Panc1 (cell line): Measurements from ENCODE around the gene GPR37L1. TPM values are rescaled to one million over a fixed set of nuclear protein-coding genes. Genes with fewer than 3 reads are reported as not detected.
"Not testable (repeated sequence)": the region's sequence is repeated elsewhere in the genome, so short reads cannot be mapped to it uniquely, and the experiment has no call there.

Source experiments
- ATAC-seq: fragments of 200-7000 bp; cut with Tn5 transposase; 2 replicates; pipeline ENCODE4 v1.9.1; 2020; ENCODE audit warnings: mild to moderate bottlenecking, moderate library complexity
- BruUV-seq: library from RNA; stranded (reverse); fragments of 400-500 nt; replicated peaks from 2 replicates; lab custom pipeline; 2021; lab: Mats Ljungman, UMichigan
- CTCF ChIA-PET: fragments of 300-600 bp; sonication (Branson Sonifier 250); formaldehyde crosslinking; loops from one replicate; lab custom pipeline; 2022; ENCODE audit warnings: antibody characterized with exemption; lab: Charles Lee
- POLR2A ChIA-PET: fragments of 300-600 bp; sonication (Branson Sonifier 250); formaldehyde crosslinking; loops from one replicate; lab custom pipeline; 2022; ENCODE audit warnings: antibody characterized with exemption; lab: Charles Lee
- DNase-seq: peaks from one replicate; pipeline ENCODE4 v3.0.0-alpha.2; 2010; ENCODE audit warnings: low read depth, low spot score
- H3K27ac ChIP-seq: 2 replicates; pipeline ENCODE4 v1.5.1; 2011; ENCODE audit warnings: mild to moderate bottlenecking, low read length, inconsistent platforms
- H3K27me3 ChIP-seq: fragments of 200-500 bp; sonication (Bioruptor generic); 2 replicates; pipeline ENCODE4 v1.6.0; 2014; ENCODE audit warnings: low read length, inconsistent platforms; ENCODE audit not compliant: control insufficient read depth, insufficient read depth
- H3K36me3 ChIP-seq: fragments of 200-500 bp; sonication (Bioruptor generic); 2 replicates; pipeline ENCODE4 v1.5.1; 2014; ENCODE audit warnings: inconsistent platforms, mild to moderate bottlenecking, low read length, moderate library complexity; ENCODE audit not compliant: control insufficient read depth, insufficient read depth
- H3K4me1 ChIP-seq: 2 replicates; pipeline ENCODE4 v1.5.1; 2011; ENCODE audit warnings: inconsistent platforms, mild to moderate bottlenecking, low read length, moderate library complexity; ENCODE audit not compliant: control insufficient read depth, insufficient read depth
- H3K4me3 ChIP-seq, 2 experiments: 2 replicates each; pipeline ENCODE4 v1.5.1; 2011 to 2012; ENCODE audit warnings: low read depth in 2 of 2, low read length in 2 of 2, mild to moderate bottlenecking in 2 of 2, inconsistent platforms in 1 of 2, moderate library complexity in 1 of 2
- H3K9me3 ChIP-seq: fragments of 200-500 bp; sonication (Bioruptor generic); 2 replicates; pipeline ENCODE4 v1.5.1; 2014; ENCODE audit warnings: low read depth, mild to moderate bottlenecking, inconsistent platforms, low read length, moderate library complexity; ENCODE audit not compliant: control insufficient read depth, insufficient read depth
- CTCF ChIP-seq: fragments of 450-650 bp; IDR thresholded peaks from 2 replicates; pipeline ENCODE4 v1.5.1; 2017; ENCODE audit warnings: mild to moderate bottlenecking
- POLR2AphosphoS5 ChIP-seq: IDR thresholded peaks from 2 replicates; pipeline ENCODE4 v1.6.1; 2012; ENCODE audit warnings: mild to moderate bottlenecking, low read depth, low read length, moderate library complexity
- REST ChIP-seq, 2 experiments: IDR thresholded peaks; 2 replicates each; pipeline ENCODE4 v1.6.1; 2011 to 2012; ENCODE audit warnings: low read depth in 2 of 2, control low read depth in 1 of 2, low read length in 1 of 2, mild to moderate bottlenecking in 1 of 2, moderate library complexity in 1 of 2; ENCODE audit not compliant: insufficient read depth in 1 of 2
- SIN3A ChIP-seq: IDR thresholded peaks from 2 replicates; pipeline ENCODE4 v1.6.1; 2012; ENCODE audit warnings: low read depth, mild to moderate bottlenecking, low read length, moderate library complexity, borderline replicate concordance; ENCODE audit not compliant: insufficient read depth
- TCF7L2 ChIP-seq: IDR thresholded peaks from 2 replicates; pipeline ENCODE4 v1.6.1; 2011; ENCODE audit warnings: mild to moderate bottlenecking, low read depth, low read length, inconsistent platforms
- in situ Hi-C: cut with HindIII; loops from 2 replicates; pipeline ENCODE4 v1.10.0; 2016; ENCODE audit warnings: low sequenced_read_pairs, low pct_unique_long_range_greater_than_20kb
- intact Hi-C: fragments of 100-400 bp; cut with micrococcal nuclease; formaldehyde crosslinking; loops from one replicate; pipeline ENCODE4 v1.10.0; 2022; ENCODE audit not compliant: unreplicated experiment
- total RNA-seq: library from RNA; stranded (reverse); gene quantifications from one replicate; pipeline ENCODE4 v1.2.1, GENCODE V29; 2021; ENCODE audit not compliant: unreplicated experiment

The GPR37L1 gene
- total RNA-seq, 1 experiment from 2014 or later, result 0.44 TPM

- no peak overlapping the region; the same call in 1 of the 2 replicates for H3K27ac ChIP-seq
- DNase-seq (peak; percentile 42), ATAC-seq (peak; percentile 93)
- ChIA-PET POLR2A (no interaction called here), CTCF (interaction anchor here (0.5 to 1.5 kb wide), 6 partner anchors 12 to 257 kb away, joined by 3 to 7 read pairs (median 4); partner anchors contain the start of gene GPR37L1)
- H3K36me3 ChIP-seq, result peaks cover 6% of the 10 kb centered on the region
- no peak for TF ChIP-seq SIN3A
- TF ChIP-seq CTCF, result peak; percentile 94
- TF ChIP-seq POLR2AphosphoS5, result no peak
- TF ChIP-seq REST (IDR thresholded peaks at IDR 0.05; ENCODE audit: insufficient read depth in 1 of 2, low read depth in 2 of 2, low read length in 1 of 2), result no peak
- no TSS peak for BruUV-seq
- H3K4me3 ChIP-seq, result no peak overlapping the region
- no peaks in the 10 kb centered on the region for H3K9me3 ChIP-seq
- intact Hi-C loops, result no loop called here
- in situ Hi-C loops, result no loop called here
- H3K27me3 ChIP-seq, result no peaks in the 10 kb centered on the region
- peaks cover 2% of the 10 kb centered on the region; the same call in 1 of the 2 replicates for H3K4me1 ChIP-seq
These were observed 12.6 kb downstream of the GPR37L1 start for GRCh38 chr1:202135221-202135721.

GRCh38 chr1:202140833-202141232 is 18.1 kb downstream of the GPR37L1 start:
- H3K27me3 ChIP-seq, result no peaks in the 10 kb centered on the region
- intact Hi-C loops, result no loop called here
- TSS peak; percentile 44 for BruUV-seq
- ChIA-PET CTCF (no interaction called here), POLR2A (no interaction called here)
- no peak for TF ChIP-seq CTCF
- TF ChIP-seq REST (IDR thresholded peaks at IDR 0.05; ENCODE audit: insufficient read depth in 1 of 2, low read depth in 2 of 2, low read length in 1 of 2), result no peak
- TF ChIP-seq POLR2AphosphoS5, result no peak
- no peak for TF ChIP-seq SIN3A
- TF ChIP-seq TCF7L2, result no peak
- H3K4me3 ChIP-seq, result no peak overlapping the region
- H3K36me3 ChIP-seq, result peaks cover 2% of the 10 kb centered on the region; the same call in 1 of the 2 replicates
- peaks cover 15% of the 10 kb centered on the region for H3K4me1 ChIP-seq
- in situ Hi-C loops, result no loop called here
- H3K9me3 ChIP-seq, result no peaks in the 10 kb centered on the region
- no peak overlapping the region for H3K27ac ChIP-seq
- ATAC-seq (no peak), DNase-seq (no peak)

- H3K27ac ChIP-seq, ATAC-seq, H3K27me3 ChIP-seq, CTCF ChIA-PET, in situ Hi-C loops, H3K36me3 ChIP-seq, H3K4me3 ChIP-seq, intact Hi-C loops, BruUV-seq, POLR2A ChIA-PET, DNase-seq, H3K9me3 ChIP-seq: not testable (repeated sequence)
- peaks cover 15% of the 10 kb centered on the region for H3K4me1 ChIP-seq
These were observed 18.8 kb downstream of the GPR37L1 start for GRCh38 chr1:202141468-202141867.
